ENCODE results near the gene ANO2.

DNA sequence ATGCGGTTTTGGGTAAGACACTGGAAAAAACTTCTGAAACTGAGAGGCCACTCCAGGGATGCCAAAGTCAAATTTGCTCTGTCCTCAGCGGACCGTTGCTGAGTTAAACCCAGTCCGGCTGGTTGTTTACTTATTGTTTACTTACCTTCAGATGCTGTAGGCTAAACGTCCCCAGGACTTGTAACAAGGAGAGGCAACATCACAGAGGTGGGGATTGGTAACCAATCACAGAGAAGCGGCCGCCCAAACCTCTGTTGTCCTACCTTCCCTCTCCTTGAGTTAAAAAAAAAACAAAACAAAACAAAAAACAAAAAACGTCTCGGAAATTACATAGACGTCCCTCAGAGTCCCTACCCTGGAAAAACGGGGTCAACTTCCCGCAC is 380 bp downstream of the ANO2 start:
- no peak for TF ChIP-seq CREB1 (IDR thresholded peaks at IDR 0.05; ENCODE audit: low read depth)
- no peak for TF ChIP-seq YY1 (IDR thresholded peaks at IDR 0.05; ENCODE audit: low read depth)
- TF ChIP-seq, protein P1, sequence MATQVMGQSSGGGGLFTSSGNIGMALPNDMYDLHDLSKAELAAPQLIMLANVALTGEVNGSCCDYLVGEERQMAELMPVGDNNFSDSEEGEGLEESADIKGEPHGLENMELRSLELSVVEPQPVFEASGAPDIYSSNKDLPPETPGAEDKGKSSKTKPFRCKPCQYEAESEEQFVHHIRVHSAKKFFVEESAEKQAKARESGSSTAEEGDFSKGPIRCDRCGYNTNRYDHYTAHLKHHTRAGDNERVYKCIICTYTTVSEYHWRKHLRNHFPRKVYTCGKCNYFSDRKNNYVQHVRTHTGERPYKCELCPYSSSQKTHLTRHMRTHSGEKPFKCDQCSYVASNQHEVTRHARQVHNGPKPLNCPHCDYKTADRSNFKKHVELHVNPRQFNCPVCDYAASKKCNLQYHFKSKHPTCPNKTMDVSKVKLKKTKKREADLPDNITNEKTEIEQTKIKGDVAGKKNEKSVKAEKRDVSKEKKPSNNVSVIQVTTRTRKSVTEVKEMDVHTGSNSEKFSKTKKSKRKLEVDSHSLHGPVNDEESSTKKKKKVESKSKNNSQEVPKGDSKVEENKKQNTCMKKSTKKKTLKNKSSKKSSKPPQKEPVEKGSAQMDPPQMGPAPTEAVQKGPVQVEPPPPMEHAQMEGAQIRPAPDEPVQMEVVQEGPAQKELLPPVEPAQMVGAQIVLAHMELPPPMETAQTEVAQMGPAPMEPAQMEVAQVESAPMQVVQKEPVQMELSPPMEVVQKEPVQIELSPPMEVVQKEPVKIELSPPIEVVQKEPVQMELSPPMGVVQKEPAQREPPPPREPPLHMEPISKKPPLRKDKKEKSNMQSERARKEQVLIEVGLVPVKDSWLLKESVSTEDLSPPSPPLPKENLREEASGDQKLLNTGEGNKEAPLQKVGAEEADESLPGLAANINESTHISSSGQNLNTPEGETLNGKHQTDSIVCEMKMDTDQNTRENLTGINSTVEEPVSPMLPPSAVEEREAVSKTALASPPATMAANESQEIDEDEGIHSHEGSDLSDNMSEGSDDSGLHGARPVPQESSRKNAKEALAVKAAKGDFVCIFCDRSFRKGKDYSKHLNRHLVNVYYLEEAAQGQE (IDR thresholded peaks at IDR 0.05; ENCODE audit: low read depth), result no peak
- TF ChIP-seq MAX (IDR thresholded peaks at IDR 0.05), result no peak
- TF ChIP-seq FOXM1 (IDR thresholded peaks at IDR 0.05; ENCODE audit: borderline replicate concordance, low read depth), result no peak
- TF ChIP-seq TAF1 (IDR thresholded peaks at IDR 0.05; ENCODE audit: low read depth), result no peak
